Measurements from ENCODE around the gene XPC. TPM values are rescaled to one million over a fixed set of nuclear protein-coding genes. Genes with fewer than 3 reads are reported as not detected.
"Not testable (repeated sequence)": the region's sequence is repeated elsewhere in the genome, so short reads cannot be mapped to it uniquely, and the experiment has no call there.

XPC gene
- polyA plus RNA-seq, 1 donor from 2014 or later = 21.9 TPM

GRCh38 chr3:14113965-14114635 lies 64.3 kb downstream of the XPC start:
- no peak overlapping the region for H3K4me3 ChIP-seq (ENCODE audit: low read length)
- no peak overlapping the region for H3K4me2 ChIP-seq (ENCODE audit: low read length)
- no peaks in the 10 kb centered on the region for H3F3A ChIP-seq (ENCODE audit: insufficient read depth, low read length, poor library complexity, severe bottlenecking)
- no peaks in the 10 kb centered on the region for H3K9me3 ChIP-seq (ENCODE audit: low read length)
- H3K27me3 ChIP-seq (ENCODE audit: insufficient read depth, low read depth, low read length) = no peaks in the 10 kb centered on the region
- no peaks in the 10 kb centered on the region for H3K79me2 ChIP-seq (replicated peaks; ENCODE audit: insufficient read depth, low read length)
- H3K36me3 ChIP-seq (ENCODE audit: insufficient read depth, low read length) = no peaks in the 10 kb centered on the region
- no peaks in the 10 kb centered on the region for H3K9me2 ChIP-seq (ENCODE audit: insufficient read depth, low read length)
- H3K27ac ChIP-seq (ENCODE audit: low read length) = no peak overlapping the region
- TF ChIP-seq, protein P1, sequence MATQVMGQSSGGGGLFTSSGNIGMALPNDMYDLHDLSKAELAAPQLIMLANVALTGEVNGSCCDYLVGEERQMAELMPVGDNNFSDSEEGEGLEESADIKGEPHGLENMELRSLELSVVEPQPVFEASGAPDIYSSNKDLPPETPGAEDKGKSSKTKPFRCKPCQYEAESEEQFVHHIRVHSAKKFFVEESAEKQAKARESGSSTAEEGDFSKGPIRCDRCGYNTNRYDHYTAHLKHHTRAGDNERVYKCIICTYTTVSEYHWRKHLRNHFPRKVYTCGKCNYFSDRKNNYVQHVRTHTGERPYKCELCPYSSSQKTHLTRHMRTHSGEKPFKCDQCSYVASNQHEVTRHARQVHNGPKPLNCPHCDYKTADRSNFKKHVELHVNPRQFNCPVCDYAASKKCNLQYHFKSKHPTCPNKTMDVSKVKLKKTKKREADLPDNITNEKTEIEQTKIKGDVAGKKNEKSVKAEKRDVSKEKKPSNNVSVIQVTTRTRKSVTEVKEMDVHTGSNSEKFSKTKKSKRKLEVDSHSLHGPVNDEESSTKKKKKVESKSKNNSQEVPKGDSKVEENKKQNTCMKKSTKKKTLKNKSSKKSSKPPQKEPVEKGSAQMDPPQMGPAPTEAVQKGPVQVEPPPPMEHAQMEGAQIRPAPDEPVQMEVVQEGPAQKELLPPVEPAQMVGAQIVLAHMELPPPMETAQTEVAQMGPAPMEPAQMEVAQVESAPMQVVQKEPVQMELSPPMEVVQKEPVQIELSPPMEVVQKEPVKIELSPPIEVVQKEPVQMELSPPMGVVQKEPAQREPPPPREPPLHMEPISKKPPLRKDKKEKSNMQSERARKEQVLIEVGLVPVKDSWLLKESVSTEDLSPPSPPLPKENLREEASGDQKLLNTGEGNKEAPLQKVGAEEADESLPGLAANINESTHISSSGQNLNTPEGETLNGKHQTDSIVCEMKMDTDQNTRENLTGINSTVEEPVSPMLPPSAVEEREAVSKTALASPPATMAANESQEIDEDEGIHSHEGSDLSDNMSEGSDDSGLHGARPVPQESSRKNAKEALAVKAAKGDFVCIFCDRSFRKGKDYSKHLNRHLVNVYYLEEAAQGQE (IDR thresholded peaks at IDR 0.05; ENCODE audit: borderline replicate concordance) = no peak
- TF ChIP-seq, protein P2, sequence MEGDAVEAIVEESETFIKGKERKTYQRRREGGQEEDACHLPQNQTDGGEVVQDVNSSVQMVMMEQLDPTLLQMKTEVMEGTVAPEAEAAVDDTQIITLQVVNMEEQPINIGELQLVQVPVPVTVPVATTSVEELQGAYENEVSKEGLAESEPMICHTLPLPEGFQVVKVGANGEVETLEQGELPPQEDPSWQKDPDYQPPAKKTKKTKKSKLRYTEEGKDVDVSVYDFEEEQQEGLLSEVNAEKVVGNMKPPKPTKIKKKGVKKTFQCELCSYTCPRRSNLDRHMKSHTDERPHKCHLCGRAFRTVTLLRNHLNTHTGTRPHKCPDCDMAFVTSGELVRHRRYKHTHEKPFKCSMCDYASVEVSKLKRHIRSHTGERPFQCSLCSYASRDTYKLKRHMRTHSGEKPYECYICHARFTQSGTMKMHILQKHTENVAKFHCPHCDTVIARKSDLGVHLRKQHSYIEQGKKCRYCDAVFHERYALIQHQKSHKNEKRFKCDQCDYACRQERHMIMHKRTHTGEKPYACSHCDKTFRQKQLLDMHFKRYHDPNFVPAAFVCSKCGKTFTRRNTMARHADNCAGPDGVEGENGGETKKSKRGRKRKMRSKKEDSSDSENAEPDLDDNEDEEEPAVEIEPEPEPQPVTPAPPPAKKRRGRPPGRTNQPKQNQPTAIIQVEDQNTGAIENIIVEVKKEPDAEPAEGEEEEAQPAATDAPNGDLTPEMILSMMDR (IDR thresholded peaks at IDR 0.05; ENCODE audit: poor library complexity, severe bottlenecking) = no peak
- no peak for TF ChIP-seq EZH2 (IDR thresholded peaks at IDR 0.05; ENCODE audit: borderline replicate concordance, insufficient read depth, low read length, poor library complexity, severe bottlenecking)
- no peak overlapping the region for H3K9ac ChIP-seq (ENCODE audit: low read length)
- no peak overlapping the region for H2AFZ ChIP-seq (ENCODE audit: low read depth, low read length)
- no peaks in the 10 kb centered on the region for H4K20me1 ChIP-seq (ENCODE audit: insufficient read depth)

GRCh38 chr3:14110699-14111098 lies 67.7 kb downstream of the XPC start:
- Histone ChIP-seq H4K20me1 (ENCODE audit: insufficient read depth) (no peaks in the 10 kb centered on the region), H3K79me2 (replicated peaks; ENCODE audit: insufficient read depth, low read length) (no peaks in the 10 kb centered on the region), H3K27me3 (ENCODE audit: insufficient read depth, low read depth, low read length) (no peaks in the 10 kb centered on the region), H2AFZ (ENCODE audit: low read depth, low read length) (no peak overlapping the region), H3K9me3 (ENCODE audit: low read length) (no peaks in the 10 kb centered on the region), H3K9me2 (ENCODE audit: insufficient read depth, low read length) (no peaks in the 10 kb centered on the region), H3K4me2 (ENCODE audit: low read length) (no peak overlapping the region), H3K4me3 (ENCODE audit: low read length) (no peak overlapping the region), H3K27ac (ENCODE audit: low read length) (no peak overlapping the region), H3K36me3 (ENCODE audit: insufficient read depth, low read length) (no peaks in the 10 kb centered on the region), H3K9ac (ENCODE audit: low read length) (no peak overlapping the region), H3F3A (ENCODE audit: insufficient read depth, low read length, poor library complexity, severe bottlenecking) (no peaks in the 10 kb centered on the region)
- TF ChIP-seq, protein P1 (IDR thresholded peaks at IDR 0.05; ENCODE audit: borderline replicate concordance) = no peak
- TF ChIP-seq EZH2 (IDR thresholded peaks at IDR 0.05; ENCODE audit: borderline replicate concordance, insufficient read depth, low read length, poor library complexity, severe bottlenecking) (no peak), EP300 (conservative IDR thresholded peaks at IDR 0.05; ENCODE audit: poor library complexity, severe bottlenecking) (no peak), MXI1 (conservative IDR thresholded peaks at IDR 0.05; ENCODE audit: poor library complexity, severe bottlenecking) (no peak), RAD21 (conservative IDR thresholded peaks at IDR 0.05) (no peak), SMC3 (conservative IDR thresholded peaks at IDR 0.05; ENCODE audit: poor library complexity) (no peak), TAF1 (IDR thresholded peaks at IDR 0.05; ENCODE audit: low read depth) (no peak), POLR2AphosphoS5 (IDR thresholded peaks at IDR 0.05) (no peak)
- TF ChIP-seq, protein P2 (IDR thresholded peaks at IDR 0.05; ENCODE audit: poor library complexity, severe bottlenecking) = no peak

DNA sequence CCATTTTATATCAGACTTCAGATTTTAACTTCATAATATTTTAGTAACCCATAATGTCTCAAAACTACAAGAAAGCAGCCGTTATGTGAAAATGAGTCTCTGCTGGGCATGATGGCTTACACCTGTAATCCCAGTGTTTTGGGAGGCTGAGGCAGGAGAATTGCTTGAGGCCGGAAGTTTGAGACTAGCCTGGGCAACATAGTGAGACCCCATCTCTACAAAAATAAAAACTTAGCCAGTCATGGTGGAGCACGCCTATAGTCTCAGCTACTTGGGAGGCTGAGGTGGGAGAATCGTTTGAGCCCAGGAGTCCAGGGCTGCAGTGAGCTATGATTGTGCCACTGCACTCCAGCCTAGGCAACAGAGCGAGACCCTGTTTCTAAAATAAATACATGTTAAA lies 68.6 kb downstream of the XPC start:
- H3F3A ChIP-seq (ENCODE audit: insufficient read depth, low read length, poor library complexity, severe bottlenecking); H3K9me2 ChIP-seq (ENCODE audit: insufficient read depth, low read length); H3K9ac ChIP-seq (ENCODE audit: low read length); H3K36me3 ChIP-seq (ENCODE audit: insufficient read depth, low read length); H3K9me3 ChIP-seq (ENCODE audit: low read length); H3K27ac ChIP-seq (ENCODE audit: low read length); H4K20me1 ChIP-seq (ENCODE audit: insufficient read depth); H2AFZ ChIP-seq (ENCODE audit: low read depth, low read length); H3K79me2 ChIP-seq (replicated peaks; ENCODE audit: insufficient read depth, low read length); H3K27me3 ChIP-seq (ENCODE audit: insufficient read depth, low read depth, low read length); H3K4me2 ChIP-seq (ENCODE audit: low read length); H3K4me3 ChIP-seq (ENCODE audit: low read length): not testable (repeated sequence)
